Measurements from ENCODE around the gene GPRC5C.

DNA sequence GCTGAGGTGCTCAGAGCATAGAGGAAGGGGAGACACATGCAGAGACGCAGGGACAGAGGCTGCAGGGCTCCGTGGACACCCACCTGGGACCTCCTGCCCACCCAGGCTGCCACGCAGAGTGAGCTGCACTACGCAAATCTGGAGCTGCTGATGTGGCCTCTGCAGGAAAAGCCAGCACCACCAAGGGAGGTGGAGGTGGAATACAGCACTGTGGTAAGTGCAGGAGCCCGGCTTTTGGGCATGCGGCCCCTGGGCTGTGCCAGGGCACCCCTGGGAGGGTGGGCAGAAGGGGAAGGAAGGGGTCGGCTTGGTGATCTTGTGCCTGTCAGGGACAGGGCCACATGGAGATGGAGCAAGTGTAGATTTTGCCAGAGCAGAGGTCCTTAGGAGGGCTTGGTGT lies 49.7 kb downstream of the GPRC5C start:
- TF ChIP-seq CTCF (IDR thresholded peaks at IDR 0.05): no peak
- no peak for TF ChIP-seq POLR2A (IDR thresholded peaks at IDR 0.05)
- TF ChIP-seq EP300 (IDR thresholded peaks at IDR 0.05; ENCODE audit: low read depth): no peak

Measured in transverse colon (tissue), 3 donors.